ENCODE results near the gene CD248. TPM values are rescaled to one million over a fixed set of nuclear protein-coding genes. Genes with fewer than 3 reads are reported as not detected.

Gene CD248
- total RNA-seq, 1 experiment from 2014 or later = 2.6 TPM

GRCh38 chr11:66288671-66289547, 27.9 kb downstream of the CD248 start, which contains the start of gene YIF1A (continued):
- no peak for TF ChIP-seq ATF6 (CRISPR knock-in tag; IDR thresholded peaks at IDR 0.05)
- no peak for TF ChIP-seq IRF2 (CRISPR knock-in tag; IDR thresholded peaks at IDR 0.05; ENCODE audit: borderline replicate concordance, low read depth)
- TF ChIP-seq MLX (CRISPR knock-in tag; IDR thresholded peaks at IDR 0.05) = 0 out of 2 replicates have a peak, but pooled peaks have one; percentile 27
- no peak for TF ChIP-seq ZNF423 (CRISPR knock-in tag; IDR thresholded peaks at IDR 0.05)
- no peak for TF ChIP-seq KAT7 (CRISPR knock-in tag; IDR thresholded peaks at IDR 0.05; ENCODE audit: borderline replicate concordance)
- peak; percentile 78; the same call in 1 of the 2 replicates for TF ChIP-seq JUN (CRISPR knock-in tag; IDR thresholded peaks at IDR 0.05)
- 0 out of 2 replicates have a peak, but pooled peaks have one; percentile 34 for TF ChIP-seq ARID4B (CRISPR knock-in tag; IDR thresholded peaks at IDR 0.05; ENCODE audit: borderline replicate concordance)
- TF ChIP-seq NR1H2 (CRISPR knock-in tag; IDR thresholded peaks at IDR 0.05) = no peak
- no peak for TF ChIP-seq ZNF396 (CRISPR knock-in tag; IDR thresholded peaks at IDR 0.05; ENCODE audit: borderline replicate concordance)
- TF ChIP-seq E2F5 (CRISPR knock-in tag; IDR thresholded peaks at IDR 0.05) = no peak
- TF ChIP-seq ZNF281 (CRISPR knock-in tag; IDR thresholded peaks at IDR 0.05) = no peak
- TF ChIP-seq TEAD4 (CRISPR knock-in tag; IDR thresholded peaks at IDR 0.05) = no peak
- TF ChIP-seq FOXP4 (CRISPR knock-in tag; IDR thresholded peaks at IDR 0.05) = peak; percentile 69; the same call in 1 of the 2 replicates
- TF ChIP-seq E2F1 (CRISPR knock-in tag; IDR thresholded peaks at IDR 0.05) = no peak
- TF ChIP-seq AR (CRISPR knock-in tag; IDR thresholded peaks at IDR 0.05) = no peak
- TF ChIP-seq NR2C2 (CRISPR knock-in tag; IDR thresholded peaks at IDR 0.05) = no peak
- no peak for TF ChIP-seq NFATC4 (CRISPR knock-in tag; IDR thresholded peaks at IDR 0.05)
- no peak for TF ChIP-seq MXD4 (CRISPR knock-in tag; IDR thresholded peaks at IDR 0.05; ENCODE audit: borderline replicate concordance)
- no peak for TF ChIP-seq JAZF1 (CRISPR knock-in tag; IDR thresholded peaks at IDR 0.05)
- no peak for TF ChIP-seq CREB1 (CRISPR knock-in tag; IDR thresholded peaks at IDR 0.05)
- peak; percentile 82 for TF ChIP-seq FOXK1 (CRISPR knock-in tag; IDR thresholded peaks at IDR 0.05)
